HT-29 (cell line): Measurements from ENCODE around the gene UVRAG. TPM values are rescaled to one million over a fixed set of nuclear protein-coding genes. Genes with fewer than 3 reads are reported as not detected.

ENCODE experiments used
- DNase-seq: peaks from one replicate; pipeline ENCODE4 v3.0.0-alpha.2; 2015; ENCODE audit warnings: low spot score
- total RNA-seq: library from RNA; depleted of rRNA; stranded (reverse); fragments of >200 nt; shearing (Covaris generic); gene quantifications from 2 replicates; pipeline ENCODE4 v1.2.3, GENCODE V29; 2014

Gene UVRAG
- total RNA-seq, 1 experiment from 2014 or later = 11.9 TPM

GRCh38 chr11:75802913-75803820 lies 11.8 kb upstream of the UVRAG start:
- peak; percentile 92 for DNase-seq

- DNase-seq = no peak
These were observed 5.9 kb upstream of the UVRAG start for GRCh38 chr11:75809111-75809510.

GRCh38 chr11:75809991-75810390 lies 5.0 kb upstream of the UVRAG start:
- no peak for DNase-seq

GRCh38 chr11:75810637-75811390 lies 4.2 kb upstream of the UVRAG start:
- DNase-seq = no peak

- no peak for DNase-seq
These were observed 3.5 kb upstream of the UVRAG start for GRCh38 chr11:75811485-75811884.

- no peak for DNase-seq
These were observed 2.4 kb upstream of the UVRAG start for GRCh38 chr11:75812542-75813040.

- DNase-seq = no peak
These were observed 1.9 kb upstream of the UVRAG start for GRCh38 chr11:75813124-75813523.

- DNase-seq = peak; percentile 54
These were observed 1.4 kb upstream of the UVRAG start for GRCh38 chr11:75813622-75814039.

GRCh38 chr11:75814363-75814676 lies 690 bp upstream of the UVRAG start:
- DNase-seq = no peak

- peak; percentile 47 for DNase-seq
These were observed 547 bp downstream of the UVRAG start for GRCh38 chr11:75815345-75816168.

GRCh38 chr11:75816561-75817239 lies 1.7 kb downstream of the UVRAG start:
- no peak for DNase-seq

GRCh38 chr11:75820645-75821044 lies 5.6 kb downstream of the UVRAG start:
- DNase-seq = no peak

GRCh38 chr11:75821202-75821601 lies 6.2 kb downstream of the UVRAG start:
- DNase-seq = no peak

- no peak for DNase-seq
These were observed 7.5 kb downstream of the UVRAG start for GRCh38 chr11:75822541-75822940.

- no peak for DNase-seq
These were observed 8.4 kb downstream of the UVRAG start for GRCh38 chr11:75823415-75823814.

- DNase-seq = no peak
These were observed 8.9 kb downstream of the UVRAG start for GRCh38 chr11:75823946-75824345.

GRCh38 chr11:75826461-75827230 lies 11.6 kb downstream of the UVRAG start:
- DNase-seq = no peak

GRCh38 chr11:75827562-75827961 lies 12.6 kb downstream of the UVRAG start:
- no peak for DNase-seq

GRCh38 chr11:75831915-75832502 lies 17.0 kb downstream of the UVRAG start:
- DNase-seq = no peak

- no peak for DNase-seq
These were observed 19.7 kb downstream of the UVRAG start for GRCh38 chr11:75834728-75835127.
